ENCODE data around the gene PPFIA1. TPM values are rescaled to one million over a fixed set of nuclear protein-coding genes. Genes with fewer than 3 reads are reported as not detected.

Gene PPFIA1
- total and polyA plus RNA-seq, 4 donors = 27.5 to 85.0 (median 43.5) TPM

DNA sequence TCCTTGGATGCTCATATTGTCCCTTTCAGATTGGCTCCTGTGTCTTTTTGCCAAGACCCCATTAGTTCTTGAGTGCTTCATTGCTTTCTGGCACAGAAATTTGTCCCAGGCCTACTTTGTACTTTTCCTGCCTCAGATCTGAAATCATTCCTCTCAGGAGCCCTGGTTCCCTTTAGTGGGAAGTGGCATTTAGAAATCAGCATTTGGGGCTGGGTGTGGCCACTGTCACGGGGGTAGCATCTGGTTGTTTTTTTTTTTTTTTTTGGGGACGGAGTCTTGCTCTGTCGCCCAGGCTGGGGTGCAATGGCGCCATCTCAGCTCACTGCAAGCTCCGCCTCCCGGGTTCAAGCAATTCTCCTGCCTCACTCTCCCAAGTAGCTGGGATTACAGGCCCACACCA lies 18.2 kb downstream of the PPFIA1 start:
- no peak overlapping the region for H3K27ac ChIP-seq (ENCODE audit: low read depth in 1 of 2, low read length in 1 of 2)
- H3K4me3 ChIP-seq = no peak overlapping the region
- peaks cover 2 to 26% (median 15%) of the 10 kb centered on the region in 4 donors for H3K36me3 ChIP-seq (ENCODE audit: control insufficient read depth in 4 of 4, insufficient read depth in 4 of 4, low read length in 4 of 4)
- peaks cover 0 to 1% (median 0%) of the 10 kb centered on the region in 5 donors for H3K4me1 ChIP-seq (ENCODE audit: control insufficient read depth in 5 of 5, insufficient read depth in 5 of 5, low read length in 5 of 5)
- no peak overlapping the region for H3K9ac ChIP-seq (ENCODE audit: insufficient read depth in 1 of 2, low read length in 2 of 2)
- no peaks in the 10 kb centered on the region for H3K27me3 ChIP-seq (ENCODE audit: control insufficient read depth in 3 of 3, insufficient read depth in 3 of 3, low read length in 2 of 3)
- TF ChIP-seq CTCF (IDR thresholded peaks at IDR 0.05; ENCODE audit: control extremely low read depth, extremely low read depth) = no peak
- 84 to 87% methylated on average over 6 of the region's 6 CpGs for WGBS, 2 donors
- DNase-seq (no peak), ATAC-seq (ENCODE audit: insufficient read depth, low FRiP score) (no peak)
- H3K9me3 ChIP-seq (ENCODE audit: control insufficient read depth in 4 of 4, insufficient read depth in 3 of 4, low read length in 3 of 4) = no peaks in the 10 kb centered on the region

DNA sequence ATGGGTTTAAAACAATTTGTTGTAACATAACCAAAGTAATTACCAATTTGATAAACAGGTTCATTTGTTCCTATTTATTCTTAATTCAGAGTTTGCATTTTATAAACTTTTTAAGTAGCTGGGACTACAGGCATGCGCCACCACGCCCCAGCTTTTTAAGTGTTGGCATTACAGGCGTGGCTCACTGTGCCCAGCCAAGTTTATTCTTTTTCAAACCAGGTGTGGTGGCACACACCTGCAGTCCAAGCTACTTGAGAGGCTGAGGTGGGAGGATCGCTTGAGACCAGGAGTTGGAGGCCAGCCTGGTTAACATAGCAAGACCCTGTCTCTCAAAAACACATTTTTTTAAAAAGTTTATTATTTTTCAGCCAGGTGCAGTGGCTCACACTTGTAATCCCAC lies 19.1 kb downstream of the PPFIA1 start:
- no peak overlapping the region for H3K4me3 ChIP-seq
- DNase-seq = no peak
- no peaks in the 10 kb centered on the region for H3K9me3 ChIP-seq (ENCODE audit: control insufficient read depth in 4 of 4, insufficient read depth in 3 of 4, low read length in 3 of 4)
- H3K27me3 ChIP-seq (ENCODE audit: control insufficient read depth in 3 of 3, insufficient read depth in 3 of 3, low read length in 2 of 3) = no peaks in the 10 kb centered on the region
- 87 to 94% methylated on average over 4 of the region's 4 CpGs for WGBS, 2 donors
- H3K4me1 ChIP-seq (ENCODE audit: control insufficient read depth in 5 of 5, insufficient read depth in 5 of 5, low read length in 5 of 5) = peaks cover 0 to 1% (median 0%) of the 10 kb centered on the region in 5 donors
- H3K36me3 ChIP-seq (ENCODE audit: control insufficient read depth in 4 of 4, insufficient read depth in 4 of 4, low read length in 4 of 4) = peaks cover 2 to 23% (median 11%) of the 10 kb centered on the region in 4 donors
- no peak for ATAC-seq (ENCODE audit: insufficient read depth, low FRiP score)
- no peak overlapping the region for H3K9ac ChIP-seq (ENCODE audit: insufficient read depth in 1 of 2, low read length in 2 of 2)
- H3K27ac ChIP-seq (ENCODE audit: low read depth in 1 of 2, low read length in 1 of 2) = no peak overlapping the region
- no peak for TF ChIP-seq CTCF (IDR thresholded peaks at IDR 0.05; ENCODE audit: control extremely low read depth, extremely low read depth)

DNA sequence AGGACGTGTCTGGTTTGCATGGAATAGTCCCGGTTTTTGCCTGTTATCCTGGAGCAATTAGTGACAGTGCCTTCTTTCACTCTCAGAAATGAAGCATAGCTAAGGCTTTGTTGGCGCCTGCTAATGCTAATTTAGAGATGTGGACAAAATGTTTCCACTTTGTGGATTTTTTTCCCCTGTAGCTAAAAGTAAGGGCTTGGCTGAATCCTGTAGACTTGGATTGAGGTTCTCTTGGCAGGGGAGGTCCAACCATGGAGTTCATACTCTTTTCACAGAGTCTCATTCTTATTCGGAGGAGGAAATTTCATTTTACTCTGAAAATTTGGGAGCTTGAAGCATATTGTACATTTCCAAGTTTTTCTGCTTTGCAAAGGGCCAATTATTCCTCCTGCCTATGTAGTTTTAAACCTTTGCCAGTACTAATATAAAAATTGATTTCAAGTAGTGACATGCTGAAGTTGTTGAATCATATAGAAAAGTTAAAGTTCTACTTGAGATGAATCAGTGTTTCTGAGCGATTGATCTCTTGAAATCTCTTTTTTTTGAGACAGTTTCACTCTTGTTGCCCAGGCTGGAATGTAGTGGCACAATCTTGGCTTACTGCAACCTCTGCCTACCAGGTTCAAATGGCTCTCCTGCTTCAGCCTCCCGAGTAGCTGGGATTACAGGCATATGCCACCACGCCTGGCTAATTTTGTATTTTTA lies 20.0 kb downstream of the PPFIA1 start:
- H3K4me3 ChIP-seq = no peak overlapping the region
- ATAC-seq (ENCODE audit: insufficient read depth, low FRiP score) (no peak), DNase-seq (no peak)
- H3K36me3 ChIP-seq (ENCODE audit: control insufficient read depth in 4 of 4, insufficient read depth in 4 of 4, low read length in 4 of 4) = peaks cover 2 to 19% (median 9%) of the 10 kb centered on the region in 4 donors
- no peak overlapping the region for H3K9ac ChIP-seq (ENCODE audit: insufficient read depth in 1 of 2, low read length in 2 of 2)
- no peak overlapping the region for H3K27ac ChIP-seq (ENCODE audit: low read depth in 1 of 2, low read length in 1 of 2)
- peaks cover 0 to 1% (median 0%) of the 10 kb centered on the region in 5 donors for H3K4me1 ChIP-seq (ENCODE audit: control insufficient read depth in 5 of 5, insufficient read depth in 5 of 5, low read length in 5 of 5)
- WGBS, 2 donors = 95% methylated on average over 7 of the region's 7 CpGs
- H3K9me3 ChIP-seq (ENCODE audit: control insufficient read depth in 4 of 4, insufficient read depth in 3 of 4, low read length in 3 of 4) = no peaks in the 10 kb centered on the region
- no peak for TF ChIP-seq CTCF (IDR thresholded peaks at IDR 0.05; ENCODE audit: control extremely low read depth, extremely low read depth)
- no peaks in the 10 kb centered on the region for H3K27me3 ChIP-seq (ENCODE audit: control insufficient read depth in 3 of 3, insufficient read depth in 3 of 3, low read length in 2 of 3)

Measured in lung (tissue), 12 donors.